Cardiac septum (tissue), 1 donor: ENCODE data around the gene POU2AF1. TPM values are rescaled to one million over a fixed set of nuclear protein-coding genes. Genes with fewer than 3 reads are reported as not detected.

Experiments used
- DNase-seq: peaks from one replicate; pipeline ENCODE4 v3.0.0-alpha.2; 2020; ENCODE audit warnings: low spot score
- intact Hi-C: fragments of 100-400 bp; cut with DNase I; formaldehyde crosslinking; loops from one replicate; pipeline ENCODE4 v1.14.0; 2022
- total RNA-seq: library from RNA; stranded (reverse); fragmentation: NEBNext Ultra II Directional; extraction: Animal tissue kit (Norgen Biotek cat#: 25700); gene quantifications from one replicate; pipeline ENCODE4 v1.2.1, GENCODE V29; 2021
- donor health status: DM: no; HTN: no; CAD: no.

The POU2AF1 gene
- total RNA-seq, 1 donor from 2014 or later, result 0.13 TPM

DNA sequence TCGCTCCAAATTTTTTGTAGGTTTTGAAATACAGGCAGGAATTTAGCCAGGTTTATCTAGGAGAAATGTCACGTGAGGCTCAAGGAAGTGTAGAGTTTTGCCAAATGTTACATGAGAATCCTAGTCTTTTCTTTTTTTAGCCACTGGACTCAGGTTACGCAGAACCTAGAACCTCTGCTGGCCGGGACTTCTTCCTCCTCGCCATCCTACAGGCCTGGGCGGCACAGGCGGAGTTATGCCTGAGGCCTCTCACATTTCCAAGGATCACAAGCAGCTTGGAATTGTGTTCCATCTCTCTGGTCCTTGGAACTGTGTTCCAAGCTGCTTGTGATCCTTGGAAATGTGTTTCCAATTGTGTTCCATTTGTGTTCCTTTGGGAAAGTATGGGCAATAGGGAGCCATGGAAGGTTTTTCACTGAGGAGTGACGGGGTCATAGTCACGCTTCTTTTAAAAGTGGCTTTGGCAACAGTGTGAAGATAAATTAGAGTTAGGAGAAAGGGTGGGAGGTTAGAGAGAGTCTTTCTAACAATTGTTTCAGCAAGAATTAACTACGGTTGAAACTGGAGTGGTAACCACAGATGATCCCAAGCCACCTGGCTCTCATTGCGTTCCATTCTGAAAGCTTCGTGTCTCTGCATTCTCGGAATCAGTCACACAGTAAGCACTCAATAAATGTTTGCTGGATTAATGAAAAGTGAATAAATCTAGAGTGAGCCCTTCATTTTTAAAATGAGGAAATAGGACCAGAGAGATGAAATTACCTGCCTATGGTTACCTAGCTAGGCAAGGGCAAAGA is 12.5 kb upstream of the POU2AF1 start:
- DNase-seq, result no peak
- intact Hi-C loops, result no loop called here

DNA sequence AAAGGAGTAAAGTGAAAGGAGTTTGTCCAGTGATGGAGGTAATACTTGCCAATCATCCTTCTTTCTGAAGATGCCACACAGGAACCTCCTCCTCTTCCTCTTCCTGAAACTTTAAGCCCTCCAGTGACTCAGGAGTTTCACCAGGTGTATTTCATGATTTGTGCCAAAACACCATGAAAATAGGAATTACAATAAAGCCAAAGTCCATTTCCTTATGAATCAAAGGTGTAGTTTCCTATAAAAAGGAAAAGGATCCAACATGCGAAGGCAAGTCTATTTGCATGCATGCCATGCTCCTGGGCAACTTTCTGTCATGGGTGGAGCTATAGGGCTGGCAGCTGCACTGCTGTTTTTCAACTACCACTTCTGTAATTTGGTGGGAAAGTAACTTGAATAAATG is 9.8 kb upstream of the POU2AF1 start:
- DNase-seq, result no peak
- intact Hi-C loops, result no loop called here

DNA sequence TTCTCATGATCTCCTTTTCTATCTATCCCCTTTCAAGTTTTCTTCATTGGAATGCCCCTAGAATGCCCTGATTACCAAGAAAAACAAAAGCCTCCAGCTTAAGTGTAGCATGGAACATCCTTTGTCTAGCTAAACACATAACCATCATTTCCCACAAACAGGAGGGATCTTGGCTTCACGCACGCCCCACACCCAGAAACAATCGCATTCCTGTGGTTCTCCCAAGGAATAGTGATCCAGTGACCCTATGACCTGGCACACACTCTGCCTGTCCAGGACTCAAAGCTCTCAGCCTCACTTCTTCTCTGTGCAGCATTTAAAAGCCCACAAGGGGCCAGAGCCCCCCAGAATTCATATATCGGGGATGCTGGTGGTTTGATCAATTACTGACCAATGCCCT is 9.3 kb upstream of the POU2AF1 start:
- no peak for DNase-seq
- intact Hi-C loops, result no loop called here

DNA sequence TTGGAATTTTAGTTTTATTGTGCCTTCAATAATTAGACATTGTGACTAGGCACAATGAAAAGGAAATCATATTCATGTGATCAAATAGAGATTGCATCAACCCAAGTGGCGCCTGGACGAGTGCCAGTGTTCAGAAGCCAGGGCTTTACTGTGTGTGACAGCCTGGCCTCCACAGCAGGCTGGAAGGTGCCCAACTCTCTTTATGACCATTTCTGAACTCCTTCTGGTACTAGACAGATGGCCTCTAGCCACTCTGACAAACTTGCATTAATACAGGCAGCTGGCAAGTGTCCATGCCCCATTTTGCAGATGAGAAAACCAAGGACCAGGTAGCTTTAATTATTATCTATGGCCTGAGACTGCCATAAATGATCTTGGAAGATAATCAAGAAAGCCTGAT is 8.3 kb upstream of the POU2AF1 start:
- DNase-seq, result no peak
- intact Hi-C loops, result no loop called here

DNA sequence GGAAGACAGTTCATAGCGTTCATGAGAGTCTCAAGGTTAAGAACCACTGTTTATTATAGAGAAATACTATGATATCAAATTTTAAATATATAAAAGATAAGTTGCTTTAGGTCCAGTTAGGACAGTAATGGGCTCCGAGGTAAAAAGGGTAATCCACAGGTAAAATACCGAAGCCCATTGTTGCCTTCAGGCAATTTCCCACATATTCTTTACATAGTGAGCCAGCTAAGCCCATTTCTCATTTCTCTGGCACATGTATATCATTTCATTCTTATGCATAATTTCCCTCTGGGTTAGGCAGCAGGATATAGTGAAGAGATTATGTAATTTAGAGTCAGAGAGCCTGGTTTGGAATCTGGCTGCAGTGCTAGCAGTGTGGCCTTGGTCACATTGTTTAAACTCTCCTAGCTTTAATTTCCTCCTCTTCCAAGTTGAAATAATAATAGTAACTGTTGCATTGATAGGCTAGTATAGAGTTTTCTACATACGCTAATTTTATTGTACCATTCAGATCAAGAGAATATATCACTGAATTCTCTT is 7.6 kb upstream of the POU2AF1 start:
- no peak for DNase-seq
- intact Hi-C loops, result no loop called here

DNA sequence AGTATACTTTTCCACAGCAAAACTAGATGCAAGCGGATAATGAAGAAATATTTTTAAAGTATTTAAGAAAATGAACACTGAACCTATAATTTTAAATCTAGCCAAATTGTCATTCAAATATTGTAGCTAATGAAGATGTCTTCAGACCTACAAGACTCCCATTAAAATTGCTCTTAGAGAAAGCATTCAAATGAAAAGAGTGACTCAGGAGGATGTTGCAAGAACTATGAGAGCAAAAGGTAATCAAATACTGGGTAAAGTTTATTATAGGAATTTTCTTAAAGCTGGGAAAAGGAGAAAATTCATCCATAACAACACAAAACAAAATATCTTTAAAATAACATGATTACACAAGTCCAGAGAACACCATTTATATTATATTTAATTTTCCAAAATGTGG is 5.4 kb upstream of the POU2AF1 start:
- intact Hi-C loops, result no loop called here
- no peak for DNase-seq

DNA sequence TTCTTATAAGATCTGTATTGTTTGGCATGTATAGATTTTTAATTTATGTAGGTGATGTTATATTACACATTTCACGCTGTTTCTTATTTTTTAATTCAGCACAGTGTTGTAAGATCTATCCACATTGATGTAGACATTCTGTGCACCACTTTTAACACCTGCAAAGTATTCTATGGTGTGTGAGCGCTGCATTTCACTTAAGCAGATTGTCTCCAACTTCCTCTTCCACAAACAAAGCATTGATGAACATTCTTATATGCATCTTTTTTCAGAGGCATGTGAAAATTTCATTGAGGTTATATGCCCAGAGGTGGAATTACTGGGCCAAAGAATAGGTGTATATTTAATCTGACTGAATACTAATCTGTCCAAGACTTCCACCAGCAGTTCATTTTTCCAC is 3.4 kb upstream of the POU2AF1 start:
- intact Hi-C loops, result no loop called here

DNA sequence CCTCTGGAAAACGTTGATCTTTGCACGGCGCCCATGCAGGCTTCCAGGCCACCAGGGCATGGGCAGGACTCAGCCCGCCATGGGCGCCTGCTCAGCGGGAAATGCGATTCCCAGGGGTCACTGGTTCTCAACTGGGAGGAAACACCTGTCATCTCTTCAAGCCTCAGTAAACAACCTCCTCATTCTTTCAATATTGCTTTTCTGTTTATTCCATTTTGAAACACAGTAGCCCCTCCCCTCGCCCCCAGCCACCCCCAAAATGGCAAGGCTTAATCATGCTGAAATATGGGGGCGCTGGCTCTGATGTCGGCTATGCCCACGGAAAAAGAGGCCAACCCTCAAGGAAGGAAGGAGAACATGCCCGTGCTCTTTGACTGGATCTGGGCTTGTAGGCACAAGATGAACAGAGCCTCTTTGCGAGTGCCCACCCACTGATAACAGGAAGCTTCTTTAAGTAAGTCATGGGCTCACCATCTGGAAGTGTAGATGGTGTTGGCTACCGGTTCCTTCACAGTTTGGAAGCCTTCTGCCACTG is 594 bp upstream of the POU2AF1 start:
- intact Hi-C loops, result no loop called here
- no peak for DNase-seq

More for the DNA sequence above, 3.4 kb upstream of the POU2AF1 start:
- no peak for DNase-seq

DNA sequence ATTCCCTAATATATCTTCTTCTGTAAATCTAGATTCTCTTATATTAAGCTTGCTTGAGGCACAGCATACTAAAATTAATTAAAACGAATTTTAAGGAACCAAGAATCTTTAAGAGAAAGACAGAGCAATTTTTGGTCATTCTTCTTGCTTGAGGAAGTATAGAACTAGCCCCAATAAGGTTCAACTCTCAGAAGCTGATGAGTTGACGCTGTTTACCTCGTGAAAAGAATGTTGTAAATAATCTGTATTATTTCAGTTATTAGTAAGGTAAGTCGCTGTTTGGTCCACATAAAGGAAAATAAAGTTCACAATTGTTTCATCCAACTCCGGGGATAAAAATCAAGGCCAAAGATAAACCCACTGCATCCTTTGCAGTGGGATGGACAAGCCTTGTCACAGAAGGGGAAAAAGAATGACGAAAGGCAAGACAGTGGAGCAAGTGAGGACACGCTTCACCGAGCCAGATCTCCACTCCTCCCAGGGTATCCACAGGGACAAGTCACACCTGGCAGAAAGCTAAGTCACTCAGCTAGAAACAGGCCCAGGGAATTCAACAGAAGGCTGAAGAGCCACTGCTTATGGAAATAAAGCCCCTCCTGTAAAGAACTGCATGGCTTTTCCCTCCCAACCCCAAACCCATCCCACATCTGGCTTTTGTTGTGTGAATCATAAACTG is 752 bp downstream of the POU2AF1 start:
- DNase-seq, result no peak
- intact Hi-C loops, result no loop called here

DNA sequence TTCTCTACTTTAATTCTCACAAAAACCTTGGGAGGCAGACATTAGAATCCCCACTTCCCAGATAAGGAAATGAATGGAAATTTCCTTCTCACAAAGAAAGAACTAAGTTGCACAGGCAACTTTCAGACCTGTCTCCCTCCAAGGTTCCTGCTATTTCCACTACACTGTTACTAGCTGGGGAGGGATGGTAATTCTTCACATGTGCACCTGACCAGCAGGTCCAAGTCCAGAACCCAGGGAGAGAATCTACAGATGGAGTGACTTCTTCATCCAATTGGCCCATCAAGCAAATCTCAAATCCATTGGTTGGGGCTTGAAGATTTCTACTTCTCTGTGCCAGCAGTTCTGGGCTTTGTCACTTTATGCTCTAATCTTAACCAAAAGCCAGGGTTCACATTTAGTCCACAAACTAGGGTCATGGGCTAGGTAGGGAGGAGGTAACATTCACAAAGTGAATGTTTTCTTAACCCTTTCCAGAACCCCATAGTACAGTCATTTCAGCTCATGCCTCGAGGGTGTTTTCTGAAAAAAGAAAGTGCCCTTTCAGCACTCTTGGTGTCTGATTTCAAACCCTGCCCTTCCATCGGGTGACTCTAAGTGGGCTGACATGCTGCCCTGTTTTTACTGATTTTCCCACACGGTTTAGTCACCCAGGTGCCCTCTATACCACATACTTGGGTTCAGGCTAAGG is 2.7 kb downstream of the POU2AF1 start:
- DNase-seq, result no peak
- intact Hi-C loops, result no loop called here

DNA sequence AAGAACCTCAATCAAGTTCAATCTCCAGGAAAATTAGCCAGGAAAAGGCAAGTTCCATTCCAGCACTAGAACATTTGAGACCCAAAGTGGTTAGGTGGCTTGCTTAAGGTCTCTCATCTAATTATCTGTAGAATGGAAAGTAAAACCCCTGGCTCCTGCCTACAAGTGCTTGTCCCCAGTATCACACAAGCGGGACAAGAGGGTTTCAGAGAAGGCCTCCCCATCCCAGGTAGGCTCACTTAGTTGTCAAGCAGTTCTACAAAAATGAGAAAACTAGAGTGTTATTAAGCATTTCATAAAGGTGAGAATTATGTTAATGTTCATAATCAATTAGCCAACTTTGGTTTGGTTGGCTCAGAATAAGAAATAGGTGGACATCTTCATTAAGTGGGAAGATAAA is 5.5 kb downstream of the POU2AF1 start:
- intact Hi-C loops, result no loop called here
- no peak for DNase-seq

DNA sequence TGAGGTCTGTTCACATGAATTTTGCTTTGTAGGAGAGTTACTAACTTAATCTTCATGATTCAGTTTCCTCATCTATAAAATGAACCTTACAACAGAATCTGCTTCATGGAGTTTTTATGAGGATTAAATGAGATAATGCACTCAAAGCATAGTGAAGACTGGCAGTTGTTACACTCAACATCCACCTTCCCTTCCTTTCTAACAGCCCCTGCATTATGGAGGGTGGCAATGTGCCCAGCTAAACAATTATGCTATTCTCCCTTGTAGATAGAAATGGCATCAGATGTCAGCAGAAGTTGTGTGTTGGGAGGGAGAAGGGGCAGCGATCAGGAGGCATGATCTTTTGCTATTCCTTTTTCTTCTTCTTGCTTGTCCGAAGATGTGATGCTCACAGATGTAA is 6.5 kb downstream of the POU2AF1 start:
- no peak for DNase-seq
- intact Hi-C loops, result no loop called here

DNA sequence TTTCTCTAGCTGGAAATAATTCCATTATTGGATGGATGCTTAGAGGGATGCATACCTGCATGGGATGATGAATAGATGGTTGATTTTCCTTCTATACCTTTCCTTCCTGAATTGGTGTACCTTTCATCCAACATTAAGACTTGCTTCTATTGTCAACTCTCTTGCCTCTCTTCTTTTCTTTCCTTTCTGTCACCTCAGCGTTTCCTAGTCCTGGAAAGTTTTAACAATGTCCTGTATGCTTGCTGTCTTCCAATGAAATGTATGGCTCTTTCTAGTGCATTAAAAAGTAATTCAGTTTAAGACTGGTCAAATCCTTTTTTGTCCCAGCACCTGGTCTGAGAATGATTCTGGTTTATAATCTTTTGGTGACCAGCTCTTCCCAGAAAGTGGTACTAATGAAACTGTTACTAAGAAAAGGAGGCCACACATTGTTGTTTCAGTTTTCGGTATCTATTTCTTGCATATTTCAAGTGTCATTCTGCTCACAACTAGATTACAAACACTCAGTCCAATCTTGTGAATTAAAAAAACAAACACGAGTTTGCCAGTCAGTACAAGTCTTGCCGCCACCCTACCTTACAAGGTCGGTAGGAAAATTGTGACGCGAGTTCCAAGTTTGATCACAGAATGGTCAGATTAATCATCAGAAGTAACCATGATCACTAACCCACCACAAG is 8.0 kb downstream of the POU2AF1 start:
- DNase-seq, result no peak
- intact Hi-C loops, result no loop called here

DNA sequence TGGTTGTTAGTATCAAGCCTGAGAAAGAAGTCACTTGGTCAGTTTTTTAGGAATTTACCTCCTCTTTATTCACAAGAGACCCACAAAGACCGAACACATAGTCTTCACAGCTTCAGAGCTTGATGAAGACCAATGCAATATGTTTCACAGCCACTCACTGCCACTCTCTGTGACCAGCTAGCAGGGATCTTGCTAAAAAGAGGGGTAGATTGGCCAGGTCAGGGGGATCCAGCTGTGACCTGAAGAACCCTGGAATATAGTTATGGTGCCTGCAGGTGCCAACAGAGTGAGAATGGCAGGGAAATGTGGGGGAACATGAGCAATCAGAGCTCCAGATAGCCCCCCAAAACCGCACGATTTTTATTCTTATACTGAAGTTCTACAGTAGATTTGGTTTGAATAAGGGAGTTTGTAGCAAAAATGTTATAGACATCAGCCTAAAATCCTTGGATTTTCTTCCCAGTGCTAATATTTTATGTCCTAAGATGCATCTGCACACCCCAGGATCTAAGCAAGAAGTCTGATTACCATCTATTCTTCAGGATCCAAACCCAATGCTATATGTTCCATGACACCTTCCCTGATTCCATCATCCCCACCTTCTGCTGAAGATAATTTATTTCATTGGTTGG is 8.7 kb downstream of the POU2AF1 start:
- DNase-seq, result no peak
- intact Hi-C loops, result no loop called here

DNA sequence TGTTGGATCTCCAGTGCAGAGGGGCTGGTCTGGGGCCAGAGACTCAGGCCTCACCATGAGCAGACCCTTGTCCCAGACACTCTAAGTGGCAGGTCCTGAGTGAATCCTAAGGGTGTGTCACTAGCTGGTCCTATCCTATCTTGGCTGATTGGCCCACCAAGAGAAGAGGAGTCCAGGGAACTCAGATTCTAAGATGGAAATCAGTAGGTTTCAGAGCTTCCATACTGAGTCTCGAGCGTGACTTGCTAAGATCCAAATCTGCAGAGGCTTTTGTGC is 10.9 kb downstream of the POU2AF1 start:
- DNase-seq, result no peak
- intact Hi-C loops, result no loop called here

DNA sequence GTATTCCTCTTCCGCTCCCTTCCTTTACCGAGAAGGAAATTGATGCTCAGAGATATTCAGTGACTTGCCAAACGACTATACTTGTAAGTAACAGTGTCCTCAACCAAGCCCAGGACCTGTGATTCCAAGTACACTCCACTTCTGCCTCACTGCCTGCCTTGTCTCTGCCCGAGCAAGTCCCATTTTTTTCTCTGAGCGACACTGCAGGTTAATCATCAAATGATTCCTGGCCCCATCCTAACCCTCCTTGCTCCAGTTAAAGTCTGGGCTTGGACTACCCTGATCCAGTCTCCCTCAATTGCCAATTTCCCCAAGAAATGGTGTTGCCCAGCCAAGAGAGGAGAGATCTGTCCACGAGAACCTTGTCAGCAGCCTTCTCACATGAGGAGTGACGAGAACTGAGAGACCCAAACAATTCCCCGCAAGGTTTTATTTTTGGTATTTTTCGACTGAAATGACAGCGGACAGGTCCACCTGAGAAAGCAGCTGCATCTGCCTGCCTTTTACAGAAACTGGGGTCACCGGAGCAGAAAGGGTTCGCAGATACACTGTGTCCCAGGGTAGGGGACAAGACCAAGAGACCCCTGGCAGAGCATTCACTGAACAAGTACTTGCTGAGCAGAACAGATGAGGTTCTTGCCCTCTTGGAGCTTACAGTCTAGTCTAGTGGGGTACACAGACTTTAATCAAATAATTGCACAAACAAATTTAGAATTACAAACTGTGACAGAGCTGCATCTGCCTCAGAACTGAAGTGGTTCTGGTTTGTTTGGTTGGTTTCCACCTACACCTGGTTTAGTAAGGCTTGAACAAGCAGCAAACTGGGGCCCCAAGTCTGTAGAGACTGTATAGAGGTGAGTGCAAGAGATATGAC is 11.4 kb downstream of the POU2AF1 start:
- DNase-seq, result no peak
- intact Hi-C loops, result no loop called here

DNA sequence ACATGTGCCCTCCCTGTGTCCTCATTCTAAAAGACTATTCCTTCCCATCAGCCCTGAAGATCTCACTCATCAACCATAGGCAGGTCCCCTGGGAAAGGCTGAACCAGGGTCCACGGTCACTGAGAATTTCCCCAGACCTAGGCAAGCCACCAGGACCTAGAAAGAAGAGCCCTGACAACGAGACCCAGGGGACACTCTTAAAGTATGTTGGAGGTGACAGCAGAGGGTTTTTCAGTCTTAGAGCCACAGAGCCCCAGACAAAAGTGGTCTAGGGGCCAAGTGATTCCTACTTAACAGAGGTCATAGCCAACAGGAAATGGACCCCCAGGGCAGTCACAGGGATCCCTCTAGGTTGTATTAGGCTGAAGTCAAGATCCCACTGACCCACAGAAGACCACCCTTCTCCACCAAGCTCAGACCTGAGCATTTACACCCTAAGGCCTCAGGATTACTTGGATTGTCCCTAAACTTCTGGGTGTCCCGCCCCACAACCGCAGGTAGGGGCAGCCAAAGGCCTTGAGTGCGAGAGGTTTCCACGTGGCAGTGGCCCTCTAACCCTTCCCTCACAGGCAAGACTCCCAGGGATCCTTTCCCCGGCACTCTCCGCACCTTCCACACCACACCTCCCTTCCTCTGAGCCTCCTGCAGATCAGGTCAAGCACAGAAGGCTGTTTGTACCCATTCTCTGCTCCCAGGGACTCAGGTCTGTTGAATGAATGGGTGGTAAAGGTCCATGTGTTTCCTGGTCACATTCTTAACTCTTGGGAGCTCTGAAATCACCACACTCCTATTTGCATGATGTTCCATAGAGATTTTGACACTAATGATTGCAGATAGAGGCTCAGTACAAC is 12.3 kb downstream of the POU2AF1 start:
- DNase-seq, result no peak
- intact Hi-C loops, result no loop called here
